Measurements from ENCODE around the gene RASL10A. TPM values are rescaled to one million over a fixed set of nuclear protein-coding genes. Genes with fewer than 3 reads are reported as not detected.
A peak's percentile ranks its signal among the peaks of the same experiment; 100 is the strongest.

Gene RASL10A
- total RNA-seq, 2 donors from 2014 or later: 1.1 to 1.8 TPM

GRCh38 chr22:29316141-29316828, 788 bp upstream of the RASL10A start:
- Histone ChIP-seq H3K4me1 (peaks cover 0 to 46% of the 10 kb centered on the region in 2 donors), H3K27me3 (peaks cover 0 to 18% of the 10 kb centered on the region in 2 donors), H3K9me3 (no peaks in the 10 kb centered on the region), H3K4me3 (no peak overlapping the region), H3K27ac (no peak overlapping the region), H3K36me3 (peaks cover 9% of the 10 kb centered on the region)
- TF ChIP-seq CTCF (IDR thresholded peaks at IDR 0.05): no peak
- DNase-seq (ENCODE audit: low spot score): no peak

GRCh38 chr22:29314537-29315285, 786 bp downstream of the RASL10A start:
- Histone ChIP-seq H3K36me3 (peaks cover 9% of the 10 kb centered on the region), H3K27me3 (peaks cover 0 to 18% of the 10 kb centered on the region in 2 donors), H3K4me3 (peak overlapping the region; percentile 22 to 49), H3K9me3 (no peaks in the 10 kb centered on the region), H3K4me1 (peaks cover 0 to 62% of the 10 kb centered on the region in 2 donors), H3K27ac (no peak overlapping the region)
- no peak for DNase-seq (ENCODE audit: low spot score)
- TF ChIP-seq CTCF (IDR thresholded peaks at IDR 0.05): no peak

GRCh38 chr22:29313576-29314466, 1.7 kb downstream of the RASL10A start:
- peak overlapping the region; percentile 22 to 49 for H3K4me3 ChIP-seq
- no peak for DNase-seq (ENCODE audit: low spot score)
- H3K4me1 ChIP-seq: peaks cover 0 to 71% of the 10 kb centered on the region in 2 donors
- H3K36me3 ChIP-seq: peaks cover 9% of the 10 kb centered on the region
- peaks cover 0 to 18% of the 10 kb centered on the region in 2 donors for H3K27me3 ChIP-seq
- no peak for TF ChIP-seq CTCF (IDR thresholded peaks at IDR 0.05)
- H3K27ac ChIP-seq: no peak overlapping the region
- H3K9me3 ChIP-seq: no peaks in the 10 kb centered on the region

- H3K36me3 ChIP-seq: peaks cover 9% of the 10 kb centered on the region
- peaks cover 0 to 18% of the 10 kb centered on the region in 2 donors for H3K27me3 ChIP-seq
- H3K27ac ChIP-seq: no peak overlapping the region
- TF ChIP-seq CTCF (IDR thresholded peaks at IDR 0.05): peak; percentile 49 to 73
- H3K4me3 ChIP-seq: no peak overlapping the region
- peaks cover 0 to 77% of the 10 kb centered on the region in 2 donors for H3K4me1 ChIP-seq
- H3K9me3 ChIP-seq: no peaks in the 10 kb centered on the region
- DNase-seq (ENCODE audit: low spot score): no peak
Observed at GRCh38 chr22:29313126-29313575, 2.3 kb downstream of the RASL10A start.

- no peak for TF ChIP-seq CTCF (IDR thresholded peaks at IDR 0.05)
Observed at GRCh38 chr22:29312218-29313125, 3.0 kb downstream of the RASL10A start.

More at GRCh38 chr22:29312218-29313125, 3.0 kb downstream of the RASL10A start:
- DNase-seq (ENCODE audit: low spot score): no peak
- H3K36me3 ChIP-seq: peaks cover 9% of the 10 kb centered on the region
- no peaks in the 10 kb centered on the region for H3K9me3 ChIP-seq
- H3K4me3 ChIP-seq: no peak overlapping the region
- H3K27me3 ChIP-seq: peaks cover 0 to 18% of the 10 kb centered on the region in 2 donors
- H3K27ac ChIP-seq: peak overlapping the region; percentile 84 to 88
- H3K4me1 ChIP-seq: peaks cover 0 to 84% of the 10 kb centered on the region in 2 donors
